Measurements from ENCODE around the gene ICA1.

- TF ChIP-seq CTCF (tag by site-specific recombination; IDR thresholded peaks at IDR 0.05) (no peak), ZNF501 (tag by site-specific recombination; IDR thresholded peaks at IDR 0.05) (no peak), ZNF112 (tag by site-specific recombination; IDR thresholded peaks at IDR 0.05) (no peak), BCL11A (tag by site-specific recombination; IDR thresholded peaks at IDR 0.05; ENCODE audit: low read depth) (no peak), TCF7L2 (IDR thresholded peaks at IDR 0.05; ENCODE audit: borderline replicate concordance, low read depth, low read length) (no peak; the same call in 1 of the 2 replicates), BCL6B (tag by site-specific recombination; IDR thresholded peaks at IDR 0.05) (peak; percentile 65; the same call in 1 of the 2 replicates), ZFP37 (tag by site-specific recombination; IDR thresholded peaks at IDR 0.05) (no peak), ATF2 (tag by site-specific recombination; IDR thresholded peaks at IDR 0.05; ENCODE audit: low read depth) (0 out of 2 replicates have a peak, but pooled peaks have one; percentile 29), YY1 (tag by site-specific recombination; IDR thresholded peaks at IDR 0.05) (no peak), HOXA7 (CRISPR knock-in tag; IDR thresholded peaks at IDR 0.05; ENCODE audit: borderline replicate concordance) (no peak), IKZF3 (tag by site-specific recombination; IDR thresholded peaks at IDR 0.05) (peak; percentile 89), ZNF488 (tag by site-specific recombination; IDR thresholded peaks at IDR 0.05) (no peak), ZNF274 (IDR thresholded peaks at IDR 0.05; ENCODE audit: low read length) (no peak), ZNF274 (tag by site-specific recombination; IDR thresholded peaks at IDR 0.05; ENCODE audit: borderline replicate concordance) (no peak)
Measured at GRCh38 chr7:8290645-8291308, 28.8 kb upstream of the ICA1 start.

Data from HEK293 (cell line).